Measurements from ENCODE around the gene XRCC6. TPM values are rescaled to one million over a fixed set of nuclear protein-coding genes. Genes with fewer than 3 reads are reported as not detected.
A peak's percentile ranks its signal among the peaks of the same experiment; 100 is the strongest.

XRCC6 gene
- total and polyA plus RNA-seq, 9 of the 15 experiments (the other 6 are each of a cell fraction or from before 2014, with no cell fraction given): 151 to 440 (median 318) TPM

DNA sequence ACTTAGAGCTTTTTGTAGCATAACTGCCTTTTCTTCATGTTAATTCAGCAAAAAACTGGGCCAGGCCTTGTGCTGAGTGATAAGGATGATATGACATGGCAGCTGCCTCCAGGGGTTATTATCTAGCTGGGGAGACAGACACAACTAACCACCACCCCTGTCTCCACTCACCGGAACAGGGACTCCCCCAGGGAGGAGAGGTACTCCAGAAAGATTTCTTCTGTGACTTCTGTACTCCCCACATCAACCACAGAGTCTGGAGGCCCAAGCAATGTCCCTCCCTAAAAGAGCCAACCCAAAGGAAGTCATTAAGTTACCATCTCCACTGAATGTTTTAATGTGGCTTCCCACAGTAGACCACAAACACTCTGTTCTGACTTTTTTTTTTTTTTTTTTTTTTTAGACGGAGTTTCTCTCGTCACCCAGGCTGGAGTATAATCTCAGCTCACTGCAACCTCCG is 17.2 kb upstream of the XRCC6 start (continued):
- TF ChIP-seq ZNF644 (tag; IDR thresholded peaks at IDR 0.05; ENCODE audit: low read depth): no peak
- no peak for TF ChIP-seq NUFIP1 (IDR thresholded peaks at IDR 0.05; ENCODE audit: partially characterized antibody)
- no peak for TF ChIP-seq ARID2 (IDR thresholded peaks at IDR 0.05)
- no peak for TF ChIP-seq CBX1 (IDR thresholded peaks at IDR 0.05; ENCODE audit: low read depth)
- no peak for TF ChIP-seq E2F3 (CRISPR knock-in tag; IDR thresholded peaks at IDR 0.05)
- no peak for TF ChIP-seq ZNF696 (CRISPR knock-in tag; conservative IDR thresholded peaks at IDR 0.05)

DNA sequence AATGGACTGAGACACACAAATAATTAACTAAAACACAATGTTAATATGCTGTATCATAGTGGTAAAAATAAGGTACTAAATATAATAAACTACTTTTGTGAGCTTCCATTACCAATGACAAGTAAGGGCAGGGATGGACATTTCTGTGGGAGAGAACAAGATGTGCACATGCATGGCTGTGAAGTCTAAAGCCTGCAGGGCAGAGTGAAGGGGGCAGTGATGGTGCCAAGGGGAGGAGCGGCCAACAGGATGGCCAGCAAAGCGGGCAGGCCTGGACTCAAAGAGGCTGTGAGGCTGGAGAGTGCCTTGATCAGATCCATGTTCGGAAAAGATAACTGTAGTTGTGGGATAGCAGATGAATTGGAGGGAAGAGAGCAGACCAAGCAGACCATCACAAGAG is 12.7 kb upstream of the XRCC6 start:
- H3K36me3 ChIP-seq (ENCODE audit: control insufficient read depth, insufficient read depth, low read length): peaks cover 42% of the 10 kb centered on the region; the same call in 2 of the 3 replicates
- H3K9ac ChIP-seq (ENCODE audit: insufficient read depth in 1 of 2, low read depth in 2 of 2, low read length in 2 of 2): peak overlapping the region in 1 of 2 experiments; percentile 45; a peak in 2 of 4 replicates
- H3K9me1 ChIP-seq (ENCODE audit: control insufficient read depth, insufficient read depth, low read length): no peaks in the 10 kb centered on the region
- 86% methylated on average over 2 of the region's 3 CpGs for WGBS (ENCODE audit: insufficient coverage, low coverage, missing lambda C conversion rate)
- H3K27ac ChIP-seq (ENCODE audit: extremely low read depth, low read depth, low read length): no peak overlapping the region
- BruUV-seq (replicated peaks): no TSS peak
- TF ChIP-seq, protein P1, sequence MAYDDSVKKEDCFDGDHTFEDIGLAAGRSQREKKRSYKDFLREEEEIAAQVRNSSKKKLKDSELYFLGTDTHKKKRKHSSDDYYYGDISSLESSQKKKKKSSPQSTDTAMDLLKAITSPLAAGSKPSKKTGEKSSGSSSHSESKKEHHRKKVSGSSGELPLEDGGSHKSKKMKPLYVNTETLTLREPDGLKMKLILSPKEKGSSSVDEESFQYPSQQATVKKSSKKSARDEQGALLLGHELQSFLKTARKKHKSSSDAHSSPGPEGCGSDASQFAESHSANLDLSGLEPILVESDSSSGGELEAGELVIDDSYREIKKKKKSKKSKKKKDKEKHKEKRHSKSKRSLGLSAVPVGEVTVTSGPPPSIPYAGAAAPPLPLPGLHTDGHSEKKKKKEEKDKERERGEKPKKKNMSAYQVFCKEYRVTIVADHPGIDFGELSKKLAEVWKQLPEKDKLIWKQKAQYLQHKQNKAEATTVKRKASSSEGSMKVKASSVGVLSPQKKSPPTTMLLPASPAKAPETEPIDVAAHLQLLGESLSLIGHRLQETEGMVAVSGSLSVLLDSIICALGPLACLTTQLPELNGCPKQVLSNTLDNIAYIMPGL (CRISPR knock-in tag; IDR thresholded peaks at IDR 0.05): no peak
- TF ChIP-seq ZNF347 (CRISPR knock-in tag; IDR thresholded peaks at IDR 0.05; ENCODE audit: low read depth): no peak
- TF ChIP-seq HDGF (IDR thresholded peaks at IDR 0.05): no peak
- TF ChIP-seq LARP7 (IDR thresholded peaks at IDR 0.05): no peak
- no peak for TF ChIP-seq YBX1 (IDR thresholded peaks at IDR 0.05)
- TF ChIP-seq LEF1 (IDR thresholded peaks at IDR 0.05): no peak
- no peak for TF ChIP-seq ZNF23 (CRISPR knock-in tag; IDR thresholded peaks at IDR 0.05)
- no peak for TF ChIP-seq CTBP1 (IDR thresholded peaks at IDR 0.05; ENCODE audit: borderline replicate concordance)
- TF ChIP-seq, protein P2, sequence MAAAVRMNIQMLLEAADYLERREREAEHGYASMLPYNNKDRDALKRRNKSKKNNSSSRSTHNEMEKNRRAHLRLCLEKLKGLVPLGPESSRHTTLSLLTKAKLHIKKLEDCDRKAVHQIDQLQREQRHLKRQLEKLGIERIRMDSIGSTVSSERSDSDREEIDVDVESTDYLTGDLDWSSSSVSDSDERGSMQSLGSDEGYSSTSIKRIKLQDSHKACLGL (CRISPR knock-in tag; IDR thresholded peaks at IDR 0.05; ENCODE audit: borderline replicate concordance, poor library complexity, severe bottlenecking): no peak
- no peak for TF ChIP-seq ZNF184 (CRISPR knock-in tag; IDR thresholded peaks at IDR 0.05)
- no peak for TF ChIP-seq RBFOX2 (IDR thresholded peaks at IDR 0.05; ENCODE audit: low read depth, low read length)
- TF ChIP-seq FOXK2 (conservative IDR thresholded peaks at IDR 0.05 in 1 of 2, IDR thresholded peaks at IDR 0.05 in 1 of 2; ENCODE audit: low read depth in 2 of 2): no peak
- TF ChIP-seq, protein P3, sequence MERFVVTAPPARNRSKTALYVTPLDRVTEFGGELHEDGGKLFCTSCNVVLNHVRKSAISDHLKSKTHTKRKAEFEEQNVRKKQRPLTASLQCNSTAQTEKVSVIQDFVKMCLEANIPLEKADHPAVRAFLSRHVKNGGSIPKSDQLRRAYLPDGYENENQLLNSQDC (CRISPR knock-in tag; IDR thresholded peaks at IDR 0.05): no peak
- no peak overlapping the region for H3K4me3 ChIP-seq
- DNase-seq (ENCODE audit: extremely low read depth in 1 of 4, low spot score in 3 of 4): no peak
- no peak for ATAC-seq
- ChIA-PET CTCF (ENCODE audit: low intra/inter-chr PET ratio) (no interaction called here), POLR2A (interaction anchor here (0.9 to 1.0 kb wide), 2 partner anchors 12 kb away, joined by 3 to 4 read pairs; partner anchors contain the start of gene DESI1)
- no peaks in the 10 kb centered on the region for H4K20me1 ChIP-seq (replicated peaks; ENCODE audit: control insufficient read depth, insufficient read depth, low read length)
- no peaks in the 10 kb centered on the region for H3K79me2 ChIP-seq (ENCODE audit: control insufficient read depth, insufficient read depth, low read length)
- FAIRE-seq: no peak
- in situ Hi-C loops (cut with MboI): no loop called here
- H3K4me2 ChIP-seq (ENCODE audit: insufficient read depth, low read length): no peak overlapping the region
- H3K9me3 ChIP-seq (replicated peaks; ENCODE audit: control insufficient read depth, insufficient read depth, low read depth, low read length): no peaks in the 10 kb centered on the region
- H3K27me3 ChIP-seq (ENCODE audit: control insufficient read depth in 2 of 2, insufficient read depth in 2 of 2, low read length in 2 of 2): no peaks in the 10 kb centered on the region
- peaks cover 17 to 19% of the 10 kb centered on the region in 2 experiments; a peak in 4 of 5 replicates for H3K4me1 ChIP-seq (replicated peaks in 1 of 2; ENCODE audit: control insufficient read depth in 2 of 2, insufficient read depth in 2 of 2, low read length in 2 of 2)
- intact Hi-C loops (cut with micrococcal nuclease): no loop called here
- no peak overlapping the region for H2AFZ ChIP-seq (ENCODE audit: low read depth, low read length)

All from K562 (cell line).